Measurements from ENCODE around the gene TMED6.

Gene TMED6

DNA sequence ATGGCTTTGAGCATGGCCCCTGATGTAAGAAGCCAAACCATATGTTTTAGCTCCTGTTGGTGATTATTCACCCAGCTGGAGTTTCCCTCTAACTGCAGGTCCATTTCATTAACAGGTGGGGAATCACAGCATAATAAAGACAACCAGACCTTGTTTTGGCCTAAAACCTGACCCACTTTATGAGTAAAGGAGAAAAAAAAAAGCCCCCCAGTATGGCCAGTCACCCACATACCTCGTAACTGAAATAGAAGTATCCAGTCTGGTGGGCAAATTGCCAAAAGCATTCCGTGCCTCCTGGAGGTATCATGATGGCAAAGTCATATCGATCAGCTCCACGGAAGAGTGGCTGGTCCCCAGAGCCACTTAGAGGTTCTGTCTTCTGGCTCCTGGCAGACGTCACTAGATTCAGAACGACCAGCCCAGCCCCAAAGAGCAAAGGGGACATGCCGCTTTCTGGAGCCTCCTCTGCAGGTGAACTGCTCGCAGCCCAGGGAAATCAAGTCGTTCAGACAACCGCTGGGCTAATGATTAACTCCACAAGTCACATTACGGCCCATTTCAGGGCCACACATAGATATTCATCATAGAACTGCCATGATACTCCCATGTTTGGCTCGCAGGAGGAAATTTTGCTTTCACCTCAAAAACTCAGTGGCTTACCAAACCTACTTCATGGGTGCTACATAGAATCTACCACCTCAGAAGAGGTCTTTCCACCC is at the start of gene TMED6:
TMED6 (minus strand) TSS at position 478 of the 719 bp plus-strand sequence; CDS start at position 445, 33 bp downstream.
- Histone ChIP-seq H3K4me2 (no peak within 1 kb of the TSS), H3K36me3 (peaks cover 39 to 94% (median 74%) of the 10 kb centered on the region in 11 experiments), H3K4me1 (peaks cover 0 to 32% (median 9%) of the 10 kb centered on the region in 10 experiments; a peak in 18 of 20 replicates), H3K27ac (peak within 1 kb of the TSS in 1 of 11 experiments; percentile 28; a peak in 1 of 22 replicates), H3K27me3 (no peaks in the 10 kb centered on the region), H3K9me3 (replicated peaks in 1 of 11) (no peaks in the 10 kb centered on the region), H3K4me3 (no peak within 1 kb of the TSS), H4K20me1 (peaks cover 0 to 11% (median 0%) of the 10 kb centered on the region in 11 experiments; a peak in 3 of 22 replicates), H3K9ac (no peak within 1 kb of the TSS)
- no peak for TF ChIP-seq Cebpa-rat (IDR thresholded peaks at IDR 0.05)

DNA sequence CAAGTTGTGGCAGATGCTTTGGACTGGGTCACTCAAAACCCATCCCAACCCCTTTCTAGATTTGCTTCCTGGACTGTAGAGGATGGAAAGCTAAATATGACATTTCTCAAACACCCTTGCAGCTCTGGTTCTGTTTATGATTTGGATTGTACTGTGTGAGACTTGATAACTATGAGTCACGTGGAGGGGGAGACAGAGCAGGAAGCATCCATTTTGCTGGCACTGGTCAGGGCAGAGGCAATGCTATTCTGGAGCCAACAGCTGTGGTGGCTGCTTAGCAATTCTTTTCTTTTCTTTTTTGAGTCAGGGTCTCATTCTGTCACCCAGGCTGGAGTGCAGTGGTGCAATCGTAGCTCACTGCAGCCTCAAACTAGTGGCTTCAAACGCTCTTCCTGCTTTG is 47.8 kb upstream of the TMED6 start:
- Histone ChIP-seq H3K4me2 (peak overlapping the region in 8 of 11 experiments; percentile 44 to 89 (median 81); a peak in 16 of 22 replicates), H3K9ac (no peak overlapping the region), H3K27ac (peak overlapping the region in 3 of 11 experiments; percentile 10 to 91 (median 16); a peak in 4 of 22 replicates), H3K4me1 (peaks cover 33 to 72% (median 62%) of the 10 kb centered on the region in 10 experiments), H3K36me3 (no peaks in the 10 kb centered on the region), H3K9me3 (replicated peaks in 1 of 11) (no peaks in the 10 kb centered on the region), H3K27me3 (no peaks in the 10 kb centered on the region), H3K4me3 (no peak overlapping the region), H4K20me1 (no peaks in the 10 kb centered on the region)
- no peak for TF ChIP-seq Cebpa-rat (IDR thresholded peaks at IDR 0.05)

- Histone ChIP-seq H3K4me3 (peak overlapping the region in 1 of 10 experiments; percentile 2; a peak in 2 of 20 replicates), H3K27ac (peak overlapping the region in 10 of 11 experiments; percentile 55 to 96 (median 90); a peak in 19 of 22 replicates), H3K36me3 (no peaks in the 10 kb centered on the region), H4K20me1 (no peaks in the 10 kb centered on the region), H3K9ac (peak overlapping the region in 9 of 11 experiments; percentile 51 to 83 (median 78); a peak in 17 of 22 replicates), H3K4me1 (peaks cover 33 to 72% (median 61%) of the 10 kb centered on the region in 10 experiments), H3K9me3 (replicated peaks in 1 of 11) (no peaks in the 10 kb centered on the region), H3K27me3 (no peaks in the 10 kb centered on the region), H3K4me2 (peak overlapping the region; percentile 12 to 89 (median 78); a peak in 21 of 22 replicates)
- no peak for TF ChIP-seq Cebpa-rat (IDR thresholded peaks at IDR 0.05)
These were observed 46.4 kb upstream of the TMED6 start for GRCh38 chr16:69397821-69398521.

DNA sequence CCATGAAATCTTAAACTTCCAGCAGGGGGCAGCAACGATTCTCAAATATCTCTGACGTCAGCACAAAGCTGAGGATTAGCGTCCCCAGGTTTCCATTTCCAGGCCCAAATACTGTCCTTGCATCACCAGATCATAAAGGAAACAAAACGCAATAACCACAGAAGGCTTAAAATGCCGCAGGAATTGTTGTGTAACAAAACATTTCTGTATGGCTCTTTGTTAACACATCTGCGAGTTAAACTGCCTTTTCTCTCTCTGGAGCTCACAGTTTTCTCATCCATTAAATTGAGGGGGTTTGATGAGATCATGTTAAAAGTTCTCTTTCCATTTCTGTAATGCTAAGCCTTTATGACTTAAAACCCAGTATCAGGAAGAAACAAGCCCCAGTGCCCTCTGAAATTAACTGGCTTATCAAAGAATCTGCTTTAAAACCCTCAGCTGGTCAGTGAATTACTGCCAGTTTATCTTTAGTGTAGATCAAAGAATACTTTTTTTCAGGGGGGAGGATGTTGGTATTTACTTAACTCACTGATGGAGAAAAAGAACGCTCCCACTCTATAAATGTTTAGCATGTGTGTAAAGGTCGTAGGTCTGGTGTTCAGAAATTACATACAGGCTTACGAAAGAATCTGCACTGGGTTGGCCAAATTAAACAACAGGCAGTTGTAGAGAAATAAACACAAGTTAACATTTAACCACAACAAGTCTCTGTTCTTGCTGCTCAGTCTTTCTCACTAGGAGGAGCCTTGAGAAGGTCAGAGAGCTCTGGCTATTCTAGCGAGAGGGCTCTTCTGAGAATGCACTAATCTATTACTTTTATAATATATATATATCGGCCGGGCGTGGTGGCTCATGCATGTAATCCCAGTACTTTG is 44.8 kb upstream of the TMED6 start:
- Histone ChIP-seq H3K4me1 (peaks cover 24 to 56% (median 48%) of the 10 kb centered on the region in 10 experiments), H3K4me3 (peak overlapping the region in 6 of 10 experiments; percentile 5 to 27 (median 17); a peak in 5 of 20 replicates), H3K27ac (peak overlapping the region; percentile 47 to 96 (median 90); a peak in 21 of 22 replicates), H3K27me3 (no peaks in the 10 kb centered on the region), H4K20me1 (no peaks in the 10 kb centered on the region), H3K4me2 (peak overlapping the region; percentile 31 to 89 (median 78)), H3K9ac (peak overlapping the region; percentile 57 to 83 (median 78); a peak in 21 of 22 replicates), H3K9me3 (replicated peaks in 1 of 11) (no peaks in the 10 kb centered on the region), H3K36me3 (no peaks in the 10 kb centered on the region)
- peak in 10 of 11 experiments; percentile 29 to 99 (median 90); a peak in 18 of 22 replicates for TF ChIP-seq Cebpa-rat (IDR thresholded peaks at IDR 0.05)

GRCh38 chr16:69395859-69396186 is 44.2 kb upstream of the TMED6 start:
- no peaks in the 10 kb centered on the region for H3K36me3 ChIP-seq
- H3K9me3 ChIP-seq (replicated peaks in 1 of 11) = no peaks in the 10 kb centered on the region
- peak overlapping the region in 8 of 11 experiments; percentile 41 to 83 (median 78); a peak in 12 of 22 replicates for H3K9ac ChIP-seq
- peak overlapping the region in 9 of 11 experiments; percentile 80 to 96 (median 91); a peak in 18 of 22 replicates for H3K27ac ChIP-seq
- H3K4me2 ChIP-seq = peak overlapping the region; percentile 31 to 89 (median 78); a peak in 14 of 22 replicates
- H4K20me1 ChIP-seq = no peaks in the 10 kb centered on the region
- H3K4me1 ChIP-seq = peaks cover 24 to 56% (median 47%) of the 10 kb centered on the region in 10 experiments
- H3K4me3 ChIP-seq = no peak overlapping the region
- H3K27me3 ChIP-seq = no peaks in the 10 kb centered on the region
- no peak for TF ChIP-seq Cebpa-rat (IDR thresholded peaks at IDR 0.05)

GRCh38 chr16:69393898-69394849 is 42.6 kb upstream of the TMED6 start:
- H3K4me2 ChIP-seq = peak overlapping the region in 3 of 11 experiments; percentile 17 to 26 (median 26); a peak in 5 of 22 replicates
- peak overlapping the region in 8 of 11 experiments; percentile 27 to 96 (median 90); a peak in 14 of 22 replicates for H3K27ac ChIP-seq
- H3K9me3 ChIP-seq (replicated peaks in 1 of 11) = no peaks in the 10 kb centered on the region
- no peaks in the 10 kb centered on the region for H3K27me3 ChIP-seq
- no peaks in the 10 kb centered on the region for H3K36me3 ChIP-seq
- H3K9ac ChIP-seq = peak overlapping the region in 4 of 11 experiments; percentile 17 to 26 (median 22); a peak in 5 of 22 replicates
- H3K4me3 ChIP-seq = no peak overlapping the region
- no peak for TF ChIP-seq Cebpa-rat (IDR thresholded peaks at IDR 0.05)
- H3K4me1 ChIP-seq = peaks cover 24 to 52% (median 41%) of the 10 kb centered on the region in 10 experiments
- no peaks in the 10 kb centered on the region for H4K20me1 ChIP-seq

GRCh38 chr16:69386596-69386995 is 35.0 kb upstream of the TMED6 start:
- Histone ChIP-seq H3K9ac (peak overlapping the region in 1 of 11 experiments; percentile 90; a peak in 2 of 22 replicates), H3K27ac (peak overlapping the region in 3 of 11 experiments; percentile 91 to 97 (median 96); a peak in 5 of 22 replicates), H3K36me3 (peaks cover 22 to 30% (median 28%) of the 10 kb centered on the region in 11 experiments), H4K20me1 (peaks cover 0 to 24% (median 0%) of the 10 kb centered on the region in 11 experiments; a peak in 7 of 22 replicates), H3K27me3 (no peaks in the 10 kb centered on the region), H3K9me3 (replicated peaks in 1 of 11) (no peaks in the 10 kb centered on the region), H3K4me3 (peak overlapping the region in 7 of 10 experiments; percentile 68 to 90 (median 82); a peak in 8 of 20 replicates), H3K4me2 (peak overlapping the region in 9 of 11 experiments; percentile 40 to 87 (median 49); a peak in 11 of 22 replicates), H3K4me1 (peaks cover 24 to 40% (median 32%) of the 10 kb centered on the region in 10 experiments)
- no peak for TF ChIP-seq Cebpa-rat (IDR thresholded peaks at IDR 0.05)
